VCaP (cell line): ENCODE results near the gene CA5B.
"Not testable (repeated sequence)": the region's sequence is repeated elsewhere in the genome, so short reads cannot be mapped to it uniquely, and the experiment has no call there.

Source experiments
- H3K27ac ChIP-seq: fragments of 450-650 bp; 2 replicates; pipeline ENCODE4 v1.5.1; 2017
- TF ChIP-seq, protein P1 (sequence below): fragments of 450-650 bp; conservative IDR thresholded peaks from 2 replicates; pipeline ENCODE4 v1.5.1; 2017; ENCODE audit warnings: mild to moderate bottlenecking, moderate library complexity

The CA5B gene

DNA sequence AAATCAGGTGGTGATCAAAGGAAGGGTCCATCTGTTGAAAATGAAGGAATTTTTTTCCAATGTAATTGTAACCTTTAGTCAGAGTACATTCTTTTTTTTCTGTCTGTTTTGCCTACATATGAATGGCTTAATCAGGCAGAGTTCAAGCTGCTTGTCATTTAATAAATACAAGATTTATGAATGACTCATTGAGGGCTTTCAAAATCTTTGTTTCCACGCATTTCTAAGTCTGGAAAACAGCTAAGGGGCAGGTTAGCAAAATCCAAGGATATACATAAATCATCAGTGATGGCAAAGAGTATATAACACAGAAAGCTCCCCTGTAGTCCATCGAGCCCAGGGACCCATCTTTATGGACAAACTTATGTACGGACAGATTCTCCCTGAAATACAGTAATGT, 1.8 kb downstream of the CA5B start:
- H3K27ac ChIP-seq: no peak overlapping the region

DNA sequence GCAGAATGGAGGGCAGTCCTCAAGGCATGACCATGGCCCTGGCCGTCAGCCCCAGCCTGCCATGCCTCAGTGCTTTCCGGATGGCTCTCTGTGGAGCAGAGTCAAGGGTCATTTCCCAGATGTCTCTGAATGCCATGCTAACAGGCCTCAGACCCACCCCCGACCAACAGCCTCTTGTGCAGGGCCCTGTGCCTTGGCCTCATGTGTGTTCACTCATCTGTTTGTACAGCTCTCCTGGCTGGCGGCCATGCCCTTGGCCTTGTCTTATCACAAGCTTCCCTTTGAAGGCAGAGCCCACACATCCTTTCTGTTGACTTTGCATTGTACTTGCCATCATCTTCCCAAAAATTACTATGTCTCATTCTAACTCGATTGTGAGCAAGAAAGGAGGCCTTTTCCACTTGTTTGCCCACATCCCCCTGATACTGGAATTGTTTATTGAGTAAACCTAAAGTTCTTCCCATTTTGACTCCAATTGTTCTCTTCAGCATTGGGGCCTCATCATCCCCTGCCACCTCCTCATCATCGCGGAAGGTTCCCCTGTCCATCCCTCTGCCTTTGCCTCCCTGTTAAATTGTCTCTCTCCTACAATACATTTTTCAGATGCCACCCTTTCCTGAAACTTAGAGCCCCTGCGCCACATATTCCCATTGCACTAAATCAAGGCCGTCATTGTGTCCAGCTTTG, 6.3 kb downstream of the CA5B start:
- TF ChIP-seq, protein P1, sequence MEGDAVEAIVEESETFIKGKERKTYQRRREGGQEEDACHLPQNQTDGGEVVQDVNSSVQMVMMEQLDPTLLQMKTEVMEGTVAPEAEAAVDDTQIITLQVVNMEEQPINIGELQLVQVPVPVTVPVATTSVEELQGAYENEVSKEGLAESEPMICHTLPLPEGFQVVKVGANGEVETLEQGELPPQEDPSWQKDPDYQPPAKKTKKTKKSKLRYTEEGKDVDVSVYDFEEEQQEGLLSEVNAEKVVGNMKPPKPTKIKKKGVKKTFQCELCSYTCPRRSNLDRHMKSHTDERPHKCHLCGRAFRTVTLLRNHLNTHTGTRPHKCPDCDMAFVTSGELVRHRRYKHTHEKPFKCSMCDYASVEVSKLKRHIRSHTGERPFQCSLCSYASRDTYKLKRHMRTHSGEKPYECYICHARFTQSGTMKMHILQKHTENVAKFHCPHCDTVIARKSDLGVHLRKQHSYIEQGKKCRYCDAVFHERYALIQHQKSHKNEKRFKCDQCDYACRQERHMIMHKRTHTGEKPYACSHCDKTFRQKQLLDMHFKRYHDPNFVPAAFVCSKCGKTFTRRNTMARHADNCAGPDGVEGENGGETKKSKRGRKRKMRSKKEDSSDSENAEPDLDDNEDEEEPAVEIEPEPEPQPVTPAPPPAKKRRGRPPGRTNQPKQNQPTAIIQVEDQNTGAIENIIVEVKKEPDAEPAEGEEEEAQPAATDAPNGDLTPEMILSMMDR: no peak
- no peak overlapping the region for H3K27ac ChIP-seq

More for the DNA sequence above, 1.8 kb downstream of the CA5B start:
- TF ChIP-seq, protein P1: no peak

DNA sequence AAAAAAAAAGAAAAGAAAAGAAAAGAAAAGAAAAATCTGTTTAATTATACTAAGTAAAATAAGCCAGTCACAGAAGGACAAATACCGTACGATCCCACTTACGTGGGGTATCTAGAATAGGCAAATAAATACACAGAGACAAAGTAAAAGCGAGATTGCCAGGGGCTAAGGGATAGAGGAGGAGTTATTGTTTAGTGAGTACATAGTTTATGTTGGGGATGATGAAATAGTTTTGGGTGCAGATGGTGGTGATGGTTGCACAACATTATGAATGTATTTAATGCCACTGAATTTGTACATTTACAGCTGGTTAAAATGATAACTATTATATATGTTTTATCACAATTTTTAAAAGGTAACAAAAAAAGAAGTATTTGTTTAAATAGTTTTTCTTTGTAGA, 7.1 kb downstream of the CA5B start:
- TF ChIP-seq, protein P1: no peak
- no peak overlapping the region for H3K27ac ChIP-seq

DNA sequence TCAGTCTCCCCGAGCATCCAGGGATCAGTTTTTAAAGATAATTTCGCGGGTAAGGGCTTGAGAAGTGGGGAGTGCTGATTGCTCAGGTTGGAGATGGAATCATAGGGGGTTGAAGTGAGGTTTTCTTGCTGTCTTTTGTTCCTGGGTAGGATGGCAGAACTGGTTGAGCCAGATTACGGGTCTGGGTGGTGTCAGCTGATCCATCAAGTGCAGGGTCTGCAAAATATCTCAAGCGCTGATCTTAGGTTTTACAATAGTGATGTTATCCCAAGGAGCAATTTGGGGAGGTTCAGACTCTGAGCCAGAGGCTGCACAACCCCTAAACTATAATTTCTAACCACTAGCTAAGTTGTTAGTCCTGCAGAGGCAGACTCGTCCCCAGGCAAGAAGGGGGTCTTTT, 8.6 kb downstream of the CA5B start:
- not testable (repeated sequence) for H3K27ac ChIP-seq

DNA sequence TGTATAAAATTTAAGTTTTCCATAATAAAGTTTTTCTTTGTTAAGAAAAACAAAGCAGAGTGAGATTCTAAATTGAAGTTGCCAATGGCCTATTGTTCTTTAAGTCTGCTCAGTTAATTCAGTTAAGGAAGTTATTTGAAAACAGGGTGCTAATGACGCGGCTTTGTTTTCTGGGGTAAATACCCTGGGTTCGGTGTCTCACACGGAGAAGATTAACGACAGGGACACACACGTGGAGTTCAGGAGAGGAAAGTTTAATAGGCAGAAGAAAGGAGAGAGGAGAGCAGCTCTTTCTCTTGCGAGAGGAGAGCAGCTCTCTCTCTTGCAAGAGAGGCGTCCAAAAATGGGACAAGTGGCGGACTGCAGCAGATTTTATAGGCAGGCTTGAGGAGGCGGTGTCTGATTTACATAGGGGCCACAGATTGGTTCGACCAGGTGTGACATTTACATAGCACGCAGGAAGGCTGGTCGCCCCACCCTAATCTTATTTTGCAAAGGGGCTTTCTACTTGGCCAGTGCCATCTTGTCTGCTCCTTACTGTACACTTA, 9.6 kb downstream of the CA5B start:
- no peak overlapping the region for H3K27ac ChIP-seq
- TF ChIP-seq, protein P1: no peak

DNA sequence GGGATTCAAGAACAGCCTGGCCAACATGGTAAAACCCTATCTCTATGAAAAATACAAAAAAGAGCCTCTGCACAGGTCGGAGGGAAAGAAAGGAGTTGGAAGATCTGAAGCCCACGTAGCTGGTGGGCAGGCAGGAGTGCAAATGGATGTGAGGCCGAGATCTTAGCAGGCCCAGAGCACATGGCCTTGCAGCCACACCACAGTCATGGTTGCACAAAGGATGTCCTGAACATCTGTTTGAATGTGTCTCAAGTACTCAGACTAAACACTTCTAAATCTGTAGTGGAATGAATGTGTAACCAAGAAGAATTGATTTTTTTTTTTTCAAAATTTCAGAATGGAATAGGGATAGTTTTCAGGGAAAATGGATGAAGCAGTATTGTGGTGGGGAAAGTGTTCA, 10.8 kb downstream of the CA5B start:
- peak overlapping the region; percentile 88; the same call in 1 of the 2 replicates for H3K27ac ChIP-seq
- TF ChIP-seq, protein P1: no peak

DNA sequence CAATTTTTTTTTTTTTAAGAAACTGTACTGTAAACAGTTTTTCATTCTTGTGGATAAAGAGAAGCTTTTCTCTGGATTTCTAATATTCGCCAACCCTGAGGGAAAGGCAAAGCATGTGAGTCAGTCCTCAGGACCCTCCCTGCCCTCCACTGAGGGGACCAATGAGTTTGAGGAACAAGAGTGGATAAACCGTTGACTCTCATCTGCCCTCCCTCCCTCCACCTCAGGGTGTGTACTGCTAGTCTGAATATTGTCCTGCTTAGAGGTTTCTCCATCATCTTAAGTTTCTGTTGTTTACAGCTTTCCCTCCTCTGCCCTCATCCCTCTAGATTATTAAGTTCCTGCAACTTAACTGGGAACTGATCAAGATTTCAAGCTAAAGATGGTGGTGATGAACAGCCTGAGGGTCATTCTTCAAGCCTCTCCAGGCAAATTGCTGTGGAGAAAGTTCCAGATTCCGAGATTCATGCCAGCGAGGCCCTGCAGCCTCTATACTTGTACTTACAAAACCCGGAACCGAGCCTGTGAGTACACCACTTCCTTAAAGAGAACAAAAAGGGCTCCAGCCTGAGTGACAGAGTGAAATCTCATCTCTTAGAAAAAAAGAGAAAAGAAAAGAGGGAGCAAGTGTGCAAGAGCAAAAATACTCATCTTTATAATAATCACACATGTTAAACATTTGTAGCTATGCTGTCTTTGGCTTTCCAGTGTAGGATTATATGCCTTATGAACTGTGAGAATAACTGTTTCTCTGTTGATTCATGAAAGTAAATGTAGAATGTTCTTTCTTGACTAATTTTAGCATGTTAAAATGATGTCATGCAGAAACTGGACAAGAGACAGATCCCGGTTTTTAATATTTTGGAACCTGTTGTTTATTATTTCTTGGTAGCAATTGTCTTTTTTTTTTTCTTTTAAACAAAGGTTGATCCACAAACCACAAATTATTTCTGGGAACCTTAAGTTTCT, 11.9 kb downstream of the CA5B start:
- peak overlapping the region; percentile 88 for H3K27ac ChIP-seq
- TF ChIP-seq, protein P1: no peak
